Esophagus squamous epithelium (tissue), 5 donors: ENCODE data around the gene POLR1B. TPM values are rescaled to one million over a fixed set of nuclear protein-coding genes. Genes with fewer than 3 reads are reported as not detected.

Experiments used
- DNase-seq: peaks from one replicate; lab custom pipeline; 2025; lab: John Stamatoyannopoulos, UW
- H3K27ac ChIP-seq, 4 donors: fragments of 200-600 bp; sonication (generic); one replicate each; pipeline ENCODE4 v1.5.1; 2016 to 2019; ENCODE audit warnings: mild to moderate bottlenecking in 1 of 4
- H3K27me3 ChIP-seq, 4 donors: fragments of 200-600 bp; sonication (generic); 1 replicate in 3 of 4; 2 replicates in 1 of 4; pipeline versions ENCODE4 v1.5.1 to v1.6.0; 2017 to 2021; ENCODE audit warnings: antibody characterized with exemption in 1 of 4
- H3K36me3 ChIP-seq, 3 donors: fragments of 200-600 bp; sonication (generic); one replicate each; pipeline ENCODE4 v1.5.1; 2016 to 2019
- H3K4me1 ChIP-seq, 3 donors: fragments of 200-600 bp; sonication (generic); one replicate each; pipeline ENCODE4 v1.5.1; 2017 to 2019
- H3K4me3 ChIP-seq, 4 donors: fragments of 200-600 bp; sonication (generic); 1 replicate in 3 of 4; 2 replicates in 1 of 4; pipeline ENCODE4 v1.5.1; 2016 to 2019; ENCODE audit warnings: mild to moderate bottlenecking in 2 of 4, moderate library complexity in 1 of 4
- H3K9me3 ChIP-seq, 3 donors: fragments of 200-600 bp; sonication (generic); one replicate each; pipeline ENCODE4 v1.5.1; 2016 to 2019
- POLR2A ChIP-seq, 4 donors: fragments of 450-650 bp; IDR thresholded peaks; one replicate each; pipeline ENCODE4 v1.6.1; 2017; ENCODE audit warnings: antibody characterized with exemption in 4 of 4, mild to moderate bottlenecking in 4 of 4, moderate library complexity in 3 of 4
- WGBS, 2 donors: methylation state at CpG; one replicate each; pipeline ENCODE4 v1.1.5; 2018; 5-methylcytosine and 5-hydroxymethylcytosine counted together
- intact Hi-C: fragments of 100-400 bp; cut with DNase I; formaldehyde crosslinking; loops from one replicate; pipeline ENCODE4 v1.15.0; 2022
- total RNA-seq, 4 donors: library from RNA; depleted of rRNA; stranded (reverse); fragments of >200 nt; gene quantifications; one replicate each; pipeline ENCODE4 v1.1.0, GENCODE V29; 2016
- TF ChIP-seq, protein P1 (sequence below), 6 experiments: fragments of 450-650 bp in 4 of 6; fragments of 200-600 bp in 2 of 6; sonication (generic) in 2 of 6; IDR thresholded peaks; one replicate each; pipeline ENCODE4 v1.5.1; 2016 to 2019; ENCODE audit warnings: antibody characterized with exemption in 6 of 6, mild to moderate bottlenecking in 4 of 6, moderate library complexity in 4 of 6
- donor health status: DM: yes; HTN: yes; CAD: no.

POLR1B gene
- total RNA-seq, 4 donors from 2014 or later, result 16.7 to 31.3 (median 21.1) TPM

DNA sequence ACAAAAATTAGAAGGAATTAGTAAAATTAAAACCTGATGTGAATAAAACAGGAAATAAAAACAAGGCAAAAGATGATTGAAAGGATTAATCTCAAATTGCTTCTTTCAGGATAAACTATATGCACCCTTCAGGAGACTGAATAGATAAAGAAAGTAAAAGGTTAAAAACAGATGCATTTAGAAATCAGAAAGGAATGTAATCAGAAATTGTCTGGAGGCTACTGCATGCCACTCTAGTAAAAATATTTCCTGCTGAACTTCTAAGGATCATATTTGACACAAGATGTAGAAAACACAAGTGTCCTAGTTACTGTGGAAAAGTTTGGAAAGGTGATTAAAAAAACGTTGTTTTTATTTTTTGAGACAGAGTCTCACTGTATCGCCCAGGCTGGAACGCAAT is 58.4 kb downstream of the POLR1B start:
- DNase-seq, result no peak
- WGBS, 2 donors, result 75 to 80% methylated on average over 3 of the region's 3 CpGs
- intact Hi-C loops, result loop anchor here (5.0 to 10.0 kb wide), 2 partner anchors 127 to 344 kb away; no protein-coding TSS in a partner anchor
- Histone ChIP-seq H3K4me1 (peaks cover 0 to 9% (median 4%) of the 10 kb centered on the region in 3 donors), H3K27ac (no peak overlapping the region), H3K27me3 (no peaks in the 10 kb centered on the region), H3K36me3 (no peaks in the 10 kb centered on the region), H3K9me3 (no peaks in the 10 kb centered on the region), H3K4me3 (no peak overlapping the region)
- TF ChIP-seq, protein P1, sequence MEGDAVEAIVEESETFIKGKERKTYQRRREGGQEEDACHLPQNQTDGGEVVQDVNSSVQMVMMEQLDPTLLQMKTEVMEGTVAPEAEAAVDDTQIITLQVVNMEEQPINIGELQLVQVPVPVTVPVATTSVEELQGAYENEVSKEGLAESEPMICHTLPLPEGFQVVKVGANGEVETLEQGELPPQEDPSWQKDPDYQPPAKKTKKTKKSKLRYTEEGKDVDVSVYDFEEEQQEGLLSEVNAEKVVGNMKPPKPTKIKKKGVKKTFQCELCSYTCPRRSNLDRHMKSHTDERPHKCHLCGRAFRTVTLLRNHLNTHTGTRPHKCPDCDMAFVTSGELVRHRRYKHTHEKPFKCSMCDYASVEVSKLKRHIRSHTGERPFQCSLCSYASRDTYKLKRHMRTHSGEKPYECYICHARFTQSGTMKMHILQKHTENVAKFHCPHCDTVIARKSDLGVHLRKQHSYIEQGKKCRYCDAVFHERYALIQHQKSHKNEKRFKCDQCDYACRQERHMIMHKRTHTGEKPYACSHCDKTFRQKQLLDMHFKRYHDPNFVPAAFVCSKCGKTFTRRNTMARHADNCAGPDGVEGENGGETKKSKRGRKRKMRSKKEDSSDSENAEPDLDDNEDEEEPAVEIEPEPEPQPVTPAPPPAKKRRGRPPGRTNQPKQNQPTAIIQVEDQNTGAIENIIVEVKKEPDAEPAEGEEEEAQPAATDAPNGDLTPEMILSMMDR (IDR thresholded peaks at IDR 0.05), result no peak
- no peak for TF ChIP-seq POLR2A (IDR thresholded peaks at IDR 0.05)

DNA sequence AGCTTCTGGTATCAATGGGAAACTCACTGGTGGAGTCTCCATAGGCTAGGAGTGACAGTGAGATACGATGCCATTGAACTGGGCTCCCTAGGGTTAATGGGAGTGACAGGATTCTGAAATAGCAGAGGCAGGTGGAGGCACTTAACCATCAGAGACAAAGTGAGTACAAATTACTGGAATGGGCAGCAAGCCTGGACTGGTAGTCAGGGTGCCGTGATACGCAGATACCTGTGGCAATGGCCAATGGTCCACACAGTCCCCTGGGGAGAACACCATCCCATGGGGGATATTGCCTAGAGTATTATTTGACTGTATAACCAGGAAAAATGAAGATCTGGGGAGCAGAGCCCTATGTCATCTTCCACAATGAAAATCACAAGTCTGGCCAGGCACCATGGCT is 59.5 kb downstream of the POLR1B start:
- intact Hi-C loops, result loop anchor here (5.0 to 10.0 kb wide), 2 partner anchors 126 to 343 kb away; no protein-coding TSS in a partner anchor
- TF ChIP-seq POLR2A (IDR thresholded peaks at IDR 0.05), result no peak
- TF ChIP-seq, protein P1 (IDR thresholded peaks at IDR 0.05), result no peak
- Histone ChIP-seq H3K9me3 (no peaks in the 10 kb centered on the region), H3K27me3 (no peaks in the 10 kb centered on the region), H3K36me3 (no peaks in the 10 kb centered on the region), H3K27ac (no peak overlapping the region), H3K4me3 (no peak overlapping the region), H3K4me1 (peaks cover 0 to 9% (median 4%) of the 10 kb centered on the region in 3 donors)
- DNase-seq, result no peak
- 67 to 100% methylated on average over 1 to 2 of the region's 3 CpGs for WGBS, 2 donors

DNA sequence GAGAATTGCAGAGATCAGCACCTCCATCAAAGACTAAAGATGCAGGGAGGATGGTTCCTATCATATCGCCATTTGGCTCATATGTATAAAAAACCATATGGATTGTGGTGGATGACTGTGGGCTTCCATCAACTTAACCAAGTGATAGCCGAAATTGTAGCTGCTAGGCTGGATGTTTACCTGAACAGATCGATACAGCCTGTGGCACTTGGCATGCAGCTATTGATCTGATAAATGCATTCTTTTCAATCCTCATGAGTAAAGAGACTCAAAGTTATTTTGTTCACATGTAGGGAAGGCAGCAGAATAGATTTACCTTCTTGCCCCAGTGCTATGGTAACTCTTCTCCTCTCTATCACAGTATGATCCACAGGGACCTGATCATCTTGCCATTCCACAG is 60.7 kb downstream of the POLR1B start:
- Histone ChIP-seq H3K27ac (no peak overlapping the region), H3K27me3 (no peaks in the 10 kb centered on the region), H3K4me3 (no peak overlapping the region), H3K9me3 (no peaks in the 10 kb centered on the region), H3K36me3 (no peaks in the 10 kb centered on the region), H3K4me1 (peaks cover 0 to 9% (median 4%) of the 10 kb centered on the region in 3 donors)
- no peak for DNase-seq
- intact Hi-C loops, result loop anchor here (5.0 to 10.0 kb wide), 2 partner anchors 124 to 342 kb away; no protein-coding TSS in a partner anchor
- 85 to 92% methylated on average over 3 of the region's 3 CpGs for WGBS, 2 donors
- TF ChIP-seq, protein P1 (IDR thresholded peaks at IDR 0.05), result no peak
- no peak for TF ChIP-seq POLR2A (IDR thresholded peaks at IDR 0.05)

DNA sequence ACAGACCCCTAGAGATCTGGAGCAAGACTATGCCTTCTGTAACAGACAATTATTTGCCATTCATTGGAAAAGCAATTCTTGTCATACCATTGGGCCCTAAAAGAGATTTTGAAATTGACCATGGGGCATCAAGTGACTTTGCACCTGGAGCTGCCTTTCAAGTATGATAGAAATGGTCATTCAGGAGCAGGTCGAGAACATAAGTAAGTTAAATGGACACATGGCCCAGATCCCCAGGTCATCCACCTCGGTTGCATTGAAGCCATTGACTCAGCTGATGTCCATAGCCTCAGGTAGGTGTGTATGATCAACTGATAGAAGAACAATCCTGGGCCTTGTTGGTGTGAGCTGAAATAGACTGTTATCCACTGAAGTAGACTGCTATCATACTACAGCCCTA is 61.5 kb downstream of the POLR1B start:
- intact Hi-C loops, result loop anchor here (5.0 to 10.0 kb wide), 2 partner anchors 124 to 341 kb away; no protein-coding TSS in a partner anchor
- WGBS, 2 donors, result 67 to 79% methylated on average over 2 of the region's 2 CpGs
- no peak for DNase-seq

DNA sequence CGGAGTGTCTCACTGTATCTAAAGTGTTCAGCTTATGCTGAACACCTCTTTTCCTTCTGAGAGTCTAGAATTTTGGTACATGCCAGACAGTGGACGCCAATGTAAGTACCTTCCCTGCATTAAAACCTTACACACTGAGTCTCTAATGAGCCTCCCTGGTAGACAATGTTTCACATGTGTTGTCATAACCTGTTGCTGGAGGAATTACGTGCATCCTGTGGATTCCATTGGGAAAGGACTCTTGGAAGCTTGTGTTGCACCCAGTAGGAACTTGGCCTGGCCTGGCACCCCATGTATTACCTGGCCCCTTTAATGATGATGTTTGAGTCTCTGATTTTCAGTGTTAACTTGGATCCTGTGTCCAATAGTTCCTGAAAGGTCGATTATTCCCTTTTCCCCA is 62.7 kb downstream of the POLR1B start:
- H3K4me3 ChIP-seq, result no peak overlapping the region
- TF ChIP-seq, protein P1 (IDR thresholded peaks at IDR 0.05), result no peak
- TF ChIP-seq POLR2A (IDR thresholded peaks at IDR 0.05), result no peak
- 79 to 81% methylated on average over 4 of the region's 4 CpGs for WGBS, 2 donors
- H3K27me3 ChIP-seq, result no peaks in the 10 kb centered on the region
- no peak for DNase-seq
- H3K9me3 ChIP-seq, result no peaks in the 10 kb centered on the region
- H3K4me1 ChIP-seq, result peaks cover 0 to 4% (median 0%) of the 10 kb centered on the region in 3 donors
- no peaks in the 10 kb centered on the region for H3K36me3 ChIP-seq
- intact Hi-C loops, result loop anchor here (5.0 to 10.0 kb wide), 2 partner anchors 122 to 340 kb away; no protein-coding TSS in a partner anchor
- H3K27ac ChIP-seq, result no peak overlapping the region

More for the DNA sequence above, 61.5 kb downstream of the POLR1B start:
- no peaks in the 10 kb centered on the region for H3K36me3 ChIP-seq
- H3K4me3 ChIP-seq, result no peak overlapping the region
- no peak overlapping the region for H3K27ac ChIP-seq
- TF ChIP-seq, protein P1 (IDR thresholded peaks at IDR 0.05), result no peak
- TF ChIP-seq POLR2A (IDR thresholded peaks at IDR 0.05), result no peak
- H3K4me1 ChIP-seq, result peaks cover 0 to 9% (median 4%) of the 10 kb centered on the region in 3 donors
- no peaks in the 10 kb centered on the region for H3K27me3 ChIP-seq
- no peaks in the 10 kb centered on the region for H3K9me3 ChIP-seq
